ENCODE data around the gene MSI2. TPM values are rescaled to one million over a fixed set of nuclear protein-coding genes. Genes with fewer than 3 reads are reported as not detected.
A peak's percentile ranks its signal among the peaks of the same experiment; 100 is the strongest.

The MSI2 gene
- total RNA-seq, 2 experiments from 2014 or later, result 59.6 to 61.7 TPM

- intact Hi-C loops (cut with micrococcal nuclease), result no loop called here
- ATAC-seq (peak; percentile 84), DNase-seq (peak; percentile 57)
- POLR2A ChIA-PET, result interaction anchor here (0.9 kb wide), 1 partner anchor 100 kb away, joined by 3 read pairs; no protein-coding TSS in a partner anchor
- no peak for TF ChIP-seq CTCF (IDR thresholded peaks at IDR 0.05)
- Mint-ChIP-seq H3K9me3 (no peaks in the 10 kb centered on the region), H3K36me3 (ENCODE audit: low read depth) (no peaks in the 10 kb centered on the region), H3K27me3 (no peaks in the 10 kb centered on the region), H3K4me1 (ENCODE audit: low read depth) (peaks cover 54% of the 10 kb centered on the region), H3K27ac (peak overlapping the region; percentile 53), H3K4me3 (no peak overlapping the region)
- CTCF ChIA-PET, result interaction anchor here (0.7 to 2.2 kb wide), 7 partner anchors 9 to 240 kb away, joined by 3 to 9 read pairs (median 3); no protein-coding TSS in a partner anchor
Observed at GRCh38 chr17:57357830-57358430, 101.6 kb downstream of the MSI2 start.

- ATAC-seq (no peak), DNase-seq (no peak)
- ChIA-PET POLR2A (no interaction called here), CTCF (interaction anchor here (1.9 kb wide), 1 partner anchor 117 kb away, joined by 13 read pairs; no protein-coding TSS in a partner anchor)
- Mint-ChIP-seq H3K36me3 (ENCODE audit: low read depth) (peaks cover 2% of the 10 kb centered on the region), H3K27ac (no peak overlapping the region), H3K27me3 (no peaks in the 10 kb centered on the region), H3K9me3 (no peaks in the 10 kb centered on the region), H3K4me3 (no peak overlapping the region), H3K4me1 (ENCODE audit: low read depth) (peaks cover 35% of the 10 kb centered on the region)
- intact Hi-C loops (cut with micrococcal nuclease), result no loop called here
- no peak for TF ChIP-seq CTCF (IDR thresholded peaks at IDR 0.05)
Observed at GRCh38 chr17:57360266-57360665, 103.9 kb downstream of the MSI2 start.

- Mint-ChIP-seq H3K27me3 (no peaks in the 10 kb centered on the region), H3K27ac (no peak overlapping the region), H3K4me3 (no peak overlapping the region), H3K4me1 (ENCODE audit: low read depth) (peaks cover 22% of the 10 kb centered on the region), H3K36me3 (ENCODE audit: low read depth) (peaks cover 5% of the 10 kb centered on the region), H3K9me3 (no peaks in the 10 kb centered on the region)
- POLR2A ChIA-PET, result interaction anchor here (0.8 kb wide), 1 partner anchor 16 kb away, joined by 3 read pairs; no protein-coding TSS in a partner anchor
- no peak for TF ChIP-seq CTCF (IDR thresholded peaks at IDR 0.05)
- DNase-seq, result no peak
- CTCF ChIA-PET, result interaction anchor here (1.2 to 1.4 kb wide), 2 partner anchors 8 to 384 kb away, joined by 3 to 4 read pairs; no protein-coding TSS in a partner anchor
- intact Hi-C loops (cut with micrococcal nuclease), result no loop called here
- no peak for ATAC-seq
Observed at GRCh38 chr17:57362797-57363556, 106.7 kb downstream of the MSI2 start.

GRCh38 chr17:57363580-57363979 is 107.3 kb downstream of the MSI2 start:
- intact Hi-C loops (cut with micrococcal nuclease), result no loop called here
- ChIA-PET POLR2A (no interaction called here), CTCF (interaction anchor here (1.2 to 1.4 kb wide), 2 partner anchors 9 to 384 kb away, joined by 3 to 4 read pairs; no protein-coding TSS in a partner anchor)
- no peak for TF ChIP-seq CTCF (IDR thresholded peaks at IDR 0.05)
- Mint-ChIP-seq H3K9me3 (no peaks in the 10 kb centered on the region), H3K27me3 (no peaks in the 10 kb centered on the region), H3K27ac (no peak overlapping the region), H3K4me1 (ENCODE audit: low read depth) (peaks cover 18% of the 10 kb centered on the region), H3K36me3 (ENCODE audit: low read depth) (peaks cover 5% of the 10 kb centered on the region), H3K4me3 (no peak overlapping the region)
- no peak for ATAC-seq
- no peak for DNase-seq

All from activated CD8-positive, alpha-beta T cell treated with anti-CD3 and anti-CD28 coated beads for 36 hours (primary cell).